HG02588 (cell line): ENCODE measurements around the gene MRPS10.
"Not testable (repeated sequence)": the region's sequence is repeated elsewhere in the genome, so short reads cannot be mapped to it uniquely, and the experiment has no call there.

ENCODE experiments used
- ATAC-seq: cut with Tn5 transposase; IDR thresholded peaks from one replicate; pipeline ENCODE4 v1.9.1; 2021; ENCODE audit warnings: mild to moderate bottlenecking, moderate library complexity; ENCODE audit not compliant: unreplicated experiment

Gene MRPS10

DNA sequence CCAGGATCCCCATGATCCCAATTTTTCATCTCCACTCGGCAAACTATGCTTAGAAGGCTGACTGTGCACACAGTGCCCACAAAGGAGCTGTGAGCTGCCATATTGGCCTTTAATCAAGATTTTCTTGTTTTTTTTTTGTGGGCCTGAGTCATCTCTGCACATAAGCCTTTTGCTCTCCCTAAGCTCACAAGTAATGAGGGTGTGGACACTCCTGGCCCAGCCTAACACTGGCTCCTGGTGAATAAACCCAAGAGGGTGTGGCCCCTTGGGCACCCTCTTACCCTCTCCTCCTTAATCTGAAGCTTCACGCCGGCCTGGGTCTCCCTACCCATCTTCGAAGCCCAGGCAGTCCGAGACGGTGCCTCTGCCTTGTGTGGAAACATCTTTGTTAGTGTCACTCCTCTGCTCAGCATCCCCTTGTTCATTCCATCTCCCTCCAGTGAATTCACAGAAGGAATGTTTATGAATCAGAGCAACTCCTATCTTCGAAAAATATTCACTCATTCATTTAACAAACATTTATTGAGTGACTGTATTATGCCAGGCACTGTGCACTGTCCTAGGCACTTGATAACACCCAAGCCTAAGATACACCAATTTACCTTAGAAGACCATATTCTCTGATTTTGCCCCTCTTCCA is 22.2 kb upstream of the MRPS10 start:
- ATAC-seq = no peak

DNA sequence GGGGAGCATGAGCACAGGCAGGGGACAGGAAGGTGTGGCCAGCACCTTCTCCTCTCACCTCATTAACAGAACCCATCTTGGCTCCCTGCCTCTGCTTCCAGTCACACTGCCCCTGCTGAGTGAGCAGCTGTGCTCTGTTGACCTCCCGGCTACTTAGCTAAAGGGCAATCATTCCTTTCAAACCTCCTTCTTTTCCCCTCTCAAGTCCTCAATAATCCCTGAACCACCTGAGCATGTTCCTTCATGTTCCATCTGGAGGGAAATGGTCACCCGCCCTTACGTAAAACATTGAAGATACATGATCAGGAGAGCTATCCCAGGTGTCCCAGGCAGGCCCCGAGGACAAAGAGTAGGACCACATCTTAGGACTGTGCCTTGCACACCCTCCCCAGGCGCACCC is 21.7 kb upstream of the MRPS10 start:
- ATAC-seq = no peak

DNA sequence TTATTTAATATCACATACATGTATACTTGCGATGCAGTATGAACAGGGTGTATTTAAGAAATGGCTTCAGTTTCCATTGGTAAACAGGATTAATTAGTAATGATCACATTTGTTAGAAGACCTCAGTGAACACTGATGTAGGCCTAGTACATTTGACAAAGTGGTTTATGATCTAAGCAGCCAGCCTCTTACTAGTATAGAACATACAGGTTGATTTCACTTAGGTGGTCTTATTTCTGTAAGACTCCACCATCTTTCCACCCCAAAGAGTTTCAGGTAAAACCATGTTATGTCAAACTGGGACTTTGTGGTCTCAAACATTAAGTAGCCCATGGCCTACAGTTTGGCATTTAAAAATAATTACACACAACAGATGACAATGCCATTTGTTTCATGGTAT is 20.2 kb upstream of the MRPS10 start:
- no peak for ATAC-seq

DNA sequence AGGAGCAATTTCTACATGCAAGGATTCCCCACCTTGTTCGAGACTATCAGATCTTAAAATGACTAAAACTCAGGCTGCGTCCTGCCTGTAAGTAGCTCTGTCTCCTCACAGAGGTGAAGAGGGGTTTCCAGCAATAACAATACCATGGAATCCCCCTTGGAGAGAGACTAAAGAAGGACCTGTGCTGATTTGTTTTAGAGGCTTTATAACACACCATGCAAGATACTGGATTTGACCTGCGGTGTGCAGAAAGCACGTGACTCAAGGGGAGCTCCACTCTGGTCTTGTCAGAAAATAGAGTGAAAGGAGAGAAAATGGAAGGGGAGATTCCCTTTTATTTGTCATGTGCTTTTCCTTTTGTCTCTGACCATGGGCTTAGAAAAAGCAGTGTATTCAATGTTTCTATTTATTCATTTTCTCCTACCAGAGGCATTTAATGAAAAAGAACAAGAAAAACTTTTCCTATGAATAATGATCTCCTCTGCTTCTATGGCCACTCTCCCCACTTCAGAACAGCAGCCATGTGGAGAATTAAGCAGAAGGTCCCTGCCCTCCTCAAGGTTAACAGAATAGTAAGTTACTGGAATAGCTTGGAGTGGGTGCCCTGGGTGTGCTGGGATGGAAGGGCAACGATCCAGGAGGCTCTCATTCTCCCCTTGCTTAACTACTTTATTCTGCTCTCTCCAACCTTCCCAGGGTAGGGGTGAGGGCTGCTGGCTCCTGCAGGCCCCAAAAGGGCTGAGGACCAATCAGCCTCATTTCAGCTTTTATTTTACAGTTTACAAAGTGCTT is 19.2 kb upstream of the MRPS10 start:
- no peak for ATAC-seq

DNA sequence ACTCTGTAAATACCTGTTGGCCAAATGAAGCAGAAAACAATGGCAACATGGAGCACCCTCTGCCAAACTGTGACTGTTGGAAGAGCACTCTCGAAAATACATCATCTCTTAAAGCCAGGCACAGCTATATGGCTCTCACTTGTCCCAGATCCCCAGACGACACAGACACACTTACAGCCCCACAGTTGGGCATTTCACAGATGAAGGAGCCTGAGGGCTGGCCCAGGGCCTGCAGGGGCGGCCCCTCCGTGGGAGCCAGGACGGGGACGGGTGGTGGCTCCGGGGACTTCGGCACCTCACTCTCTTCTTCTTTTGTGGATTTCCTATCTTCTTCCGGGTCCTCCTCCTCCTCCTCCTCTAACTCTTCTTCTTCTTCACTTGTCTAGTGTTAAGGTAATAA is 18.4 kb upstream of the MRPS10 start:
- no peak for ATAC-seq

DNA sequence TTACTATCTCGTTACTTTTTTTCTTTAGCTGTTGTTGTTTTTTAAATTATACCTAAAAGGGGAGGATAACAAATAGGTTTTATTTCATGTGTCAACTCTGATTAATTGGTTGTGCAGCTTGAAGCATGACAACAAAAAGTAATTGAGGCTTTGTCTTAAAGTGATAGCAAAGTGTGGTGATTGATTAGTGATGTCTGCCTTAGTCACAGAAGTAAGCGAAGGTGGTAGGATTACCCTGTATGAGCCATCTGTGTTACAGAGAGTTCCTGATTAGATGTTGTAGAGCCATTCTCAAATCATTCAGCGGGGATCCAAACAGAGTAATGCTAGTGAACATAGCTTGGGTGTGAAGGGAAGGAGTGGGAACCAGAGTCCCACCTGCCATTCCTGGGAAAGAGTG is 14.4 kb upstream of the MRPS10 start:
- ATAC-seq = no peak

DNA sequence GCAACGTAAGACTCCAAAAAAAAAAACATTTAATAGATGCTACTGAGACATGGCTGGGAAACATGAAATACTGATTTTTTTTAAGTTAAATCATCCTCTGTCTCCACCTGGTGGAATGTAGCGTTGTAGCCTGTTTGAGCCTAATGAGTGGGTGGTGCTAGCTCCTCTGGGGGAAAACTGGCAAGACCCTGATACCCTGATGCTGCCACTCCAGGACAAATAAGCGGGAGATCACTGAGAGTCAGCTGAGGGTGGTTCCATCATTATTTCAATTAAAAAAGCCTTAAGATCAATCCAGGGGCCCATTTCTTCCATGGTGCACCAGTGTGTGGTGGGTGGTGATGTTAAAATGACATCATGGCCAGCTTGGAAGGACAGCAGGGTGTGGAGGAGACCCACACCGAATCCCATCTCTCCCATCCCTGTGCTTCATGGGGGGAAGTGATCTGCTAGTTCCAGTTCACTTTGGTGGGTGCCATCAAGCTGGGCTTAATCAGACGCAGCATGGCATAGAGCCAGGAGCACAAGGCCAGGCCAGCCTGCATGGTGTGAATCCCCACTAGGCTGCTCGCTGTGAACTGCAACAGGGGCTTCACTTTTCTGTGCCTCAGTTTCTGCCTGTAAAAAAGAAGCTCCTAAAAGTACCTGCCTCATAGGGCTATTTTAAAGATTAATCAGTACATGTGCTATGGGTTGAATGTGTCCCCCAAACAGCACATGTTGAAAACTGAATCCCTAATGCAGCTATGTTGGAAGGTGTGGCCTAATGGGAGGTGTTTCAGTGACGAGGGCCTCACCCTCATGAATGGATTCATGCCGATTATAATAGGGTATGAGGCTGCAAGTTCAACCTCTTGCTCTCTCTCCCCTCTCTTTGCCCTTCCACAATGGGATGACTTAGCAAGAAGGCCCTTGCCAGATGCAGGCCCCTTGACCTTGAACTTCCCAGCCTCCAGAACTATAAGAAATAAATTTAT is 13.0 kb upstream of the MRPS10 start:
- no peak for ATAC-seq

DNA sequence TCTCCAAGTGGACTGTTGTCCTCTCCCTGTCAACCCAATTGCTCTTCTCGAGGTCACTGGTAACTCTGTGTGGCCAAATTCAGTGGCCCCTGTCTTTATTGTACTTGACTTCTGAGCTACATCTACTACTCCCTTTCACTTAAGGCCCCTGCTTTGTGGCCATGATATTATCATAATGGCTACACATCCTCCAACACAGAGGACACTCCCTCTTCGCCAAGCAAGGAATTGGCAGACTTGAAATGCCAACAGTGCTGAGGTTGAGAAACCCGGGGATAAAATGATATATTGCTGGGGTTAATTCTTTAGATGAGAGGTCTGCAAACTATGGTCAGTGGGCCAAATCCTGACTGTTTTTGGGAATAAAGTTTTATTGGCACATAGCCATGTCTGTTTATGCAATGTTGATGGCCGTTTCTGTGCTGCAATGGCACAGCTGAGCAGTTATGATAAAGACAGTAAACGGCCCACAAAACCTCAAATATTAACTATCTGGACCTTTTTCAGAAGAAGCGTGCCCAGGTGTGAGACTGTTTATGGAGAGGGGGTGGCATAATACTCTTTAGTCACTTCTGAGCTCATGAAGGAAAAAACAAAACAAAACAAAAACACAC is 12.0 kb upstream of the MRPS10 start:
- no peak for ATAC-seq

DNA sequence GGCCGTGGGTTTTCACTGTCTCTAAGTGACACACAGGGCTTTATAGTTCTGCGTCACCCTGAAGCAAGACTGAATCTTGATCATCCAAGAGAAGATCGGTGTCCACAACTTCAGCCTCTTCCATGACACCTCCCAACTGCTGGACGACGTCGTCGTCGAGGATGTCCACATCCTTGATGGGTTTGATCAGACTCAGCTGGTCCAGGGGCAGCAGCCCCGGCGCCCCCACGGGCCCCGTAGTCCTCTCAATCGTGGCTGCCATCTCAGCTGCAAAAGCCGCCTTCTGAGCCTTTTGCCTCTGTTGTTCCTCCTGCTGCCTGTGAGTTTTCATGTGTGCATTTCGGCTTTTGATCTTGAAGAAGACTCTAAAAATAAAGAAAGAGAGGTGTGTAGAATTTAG is 10.6 kb upstream of the MRPS10 start:
- ATAC-seq = no peak

DNA sequence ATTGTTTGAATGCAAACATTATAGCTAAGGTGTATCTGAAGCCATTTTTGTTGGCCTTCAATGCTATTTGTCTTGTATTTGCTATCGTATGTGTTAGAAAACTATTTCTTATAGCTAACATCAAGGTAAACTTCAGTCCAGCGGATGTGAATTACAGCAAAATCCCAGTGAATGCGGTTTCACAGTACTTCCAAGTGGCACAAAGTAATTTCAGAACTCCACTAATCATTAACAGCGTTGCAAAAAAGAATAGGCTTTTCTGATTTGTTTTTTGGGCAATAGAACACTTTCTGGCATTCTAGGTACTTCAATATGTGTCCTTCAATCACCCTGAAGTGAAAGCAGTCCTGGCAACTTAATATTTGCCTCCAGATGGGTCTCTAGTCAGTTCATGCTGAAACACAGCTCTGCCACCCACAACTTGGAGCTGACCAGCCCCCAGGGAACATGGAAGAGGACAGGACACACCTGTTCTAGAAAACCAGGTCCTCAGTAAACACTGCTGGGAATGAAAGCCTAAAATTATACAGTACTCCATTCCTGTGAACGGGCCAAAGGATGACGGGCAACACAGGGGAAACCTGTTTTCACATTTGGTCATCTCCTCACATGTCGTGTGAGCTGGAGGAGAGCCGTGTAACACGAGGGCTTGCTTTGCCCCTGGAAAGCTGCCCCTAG is 9.7 kb upstream of the MRPS10 start:
- ATAC-seq = no peak

DNA sequence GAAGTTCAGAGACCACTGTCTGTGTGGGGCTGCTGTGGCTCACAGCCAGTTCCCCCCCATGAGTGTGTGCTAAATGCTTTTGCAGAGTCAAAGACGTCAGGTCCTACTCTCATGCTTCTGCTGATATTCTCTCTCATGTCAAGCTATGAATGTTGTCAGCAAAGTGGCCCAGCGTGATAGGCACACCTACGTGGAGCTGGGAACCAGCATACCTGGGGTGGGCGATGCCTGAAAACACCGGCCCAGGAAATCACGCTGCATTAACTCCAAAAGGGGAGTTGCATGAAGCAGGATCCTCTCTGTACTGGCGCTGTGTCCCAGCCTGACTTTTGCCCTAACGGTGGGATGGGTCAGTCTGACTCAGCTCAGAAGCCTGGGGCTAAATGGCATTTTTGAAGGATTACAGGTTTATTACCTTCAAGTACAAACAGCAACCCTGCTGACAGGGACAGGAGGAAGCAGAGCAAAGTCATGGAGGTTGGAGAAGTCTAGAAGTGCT is 9.0 kb upstream of the MRPS10 start:
- no peak for ATAC-seq

DNA sequence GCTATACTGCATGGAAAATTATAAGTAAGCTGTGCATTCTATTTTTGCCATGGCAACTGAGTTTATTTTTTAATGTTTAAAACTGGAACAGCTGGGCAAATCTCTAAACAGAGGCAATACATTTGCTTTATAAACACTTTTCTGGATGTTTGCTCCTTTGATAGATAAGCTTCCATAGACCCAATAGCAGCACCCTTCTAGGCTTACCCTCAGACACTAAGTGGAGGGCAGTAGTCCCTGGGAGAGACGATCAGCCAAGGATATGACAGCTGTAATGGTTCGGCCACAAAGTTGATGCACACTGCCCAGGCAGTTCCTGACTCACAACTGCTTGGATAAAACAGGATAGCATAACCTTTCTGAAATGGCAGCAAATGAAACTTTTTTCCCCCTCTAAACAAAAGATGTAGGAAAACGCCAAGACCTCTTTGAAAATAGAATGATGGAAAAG is 8.5 kb upstream of the MRPS10 start:
- ATAC-seq = no peak

DNA sequence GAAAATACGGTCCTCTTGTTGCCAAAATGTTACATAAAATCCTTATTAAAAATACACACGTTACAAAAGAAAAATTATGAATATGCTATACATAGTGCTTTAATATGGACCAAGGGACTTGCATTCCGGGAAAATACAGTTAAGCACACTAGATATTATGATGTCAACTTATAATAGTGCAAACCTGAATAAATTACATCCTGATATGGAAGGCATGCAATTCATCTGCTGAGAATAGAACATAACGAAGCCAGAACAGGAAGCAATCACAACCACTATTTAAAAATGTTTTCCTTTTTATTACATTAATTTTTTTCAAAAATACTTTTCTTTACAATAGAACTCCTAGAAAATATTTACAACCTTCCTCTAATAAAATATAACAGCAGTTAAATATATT is 7.8 kb upstream of the MRPS10 start:
- ATAC-seq = no peak

DNA sequence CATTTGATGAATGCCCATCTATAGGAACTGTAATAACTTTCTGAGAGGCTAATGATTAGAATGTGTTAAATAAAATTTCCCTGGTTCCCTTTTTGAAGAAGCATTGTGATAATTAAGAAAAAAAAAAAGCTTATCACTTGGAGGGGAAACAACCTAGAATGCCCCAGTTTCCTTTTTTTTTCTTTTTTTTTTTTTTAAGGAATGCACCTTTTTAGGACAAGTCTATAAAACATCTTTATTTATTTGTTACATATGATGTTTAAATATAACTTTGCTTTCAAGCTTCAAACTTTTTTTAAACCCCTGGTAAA is 7.3 kb upstream of the MRPS10 start:
- no peak for ATAC-seq

DNA sequence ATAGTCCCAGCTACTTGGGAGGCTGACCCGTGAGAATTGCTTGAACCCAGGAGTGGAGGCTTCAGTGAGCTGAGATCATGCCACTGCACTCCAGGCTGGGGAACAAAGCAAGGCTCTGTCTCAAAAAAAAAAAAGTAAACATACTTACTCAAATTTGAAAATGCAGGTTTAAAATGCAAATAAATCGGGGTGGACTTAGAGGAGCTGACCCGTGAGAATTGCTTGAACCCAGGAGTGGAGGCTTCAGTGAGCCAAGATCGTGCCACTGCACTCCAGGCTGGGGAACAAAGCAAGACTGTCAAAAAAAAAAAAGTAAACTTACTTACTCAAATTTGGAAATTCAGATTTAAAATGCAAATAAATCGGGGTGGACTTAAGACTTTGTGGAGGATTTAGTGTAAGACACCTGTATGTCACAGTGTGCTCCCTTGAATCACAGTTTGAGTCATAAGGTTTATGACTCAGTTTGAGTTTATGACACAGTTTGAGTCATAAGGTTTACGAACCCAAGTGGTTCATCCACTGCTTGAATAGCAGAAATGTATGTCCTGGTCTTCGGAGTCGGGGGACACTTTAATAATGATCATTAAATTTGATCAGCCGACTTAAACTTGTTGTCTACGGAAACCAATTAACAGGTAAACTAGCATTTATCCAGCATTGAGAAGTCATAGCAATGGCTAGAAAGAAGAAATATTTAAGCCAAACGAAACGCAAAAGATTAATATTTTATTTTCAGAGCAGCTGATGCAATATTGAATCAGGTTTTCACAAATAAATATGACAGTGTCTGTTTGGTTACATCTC is 6.8 kb upstream of the MRPS10 start:
- ATAC-seq = peak; percentile 86

DNA sequence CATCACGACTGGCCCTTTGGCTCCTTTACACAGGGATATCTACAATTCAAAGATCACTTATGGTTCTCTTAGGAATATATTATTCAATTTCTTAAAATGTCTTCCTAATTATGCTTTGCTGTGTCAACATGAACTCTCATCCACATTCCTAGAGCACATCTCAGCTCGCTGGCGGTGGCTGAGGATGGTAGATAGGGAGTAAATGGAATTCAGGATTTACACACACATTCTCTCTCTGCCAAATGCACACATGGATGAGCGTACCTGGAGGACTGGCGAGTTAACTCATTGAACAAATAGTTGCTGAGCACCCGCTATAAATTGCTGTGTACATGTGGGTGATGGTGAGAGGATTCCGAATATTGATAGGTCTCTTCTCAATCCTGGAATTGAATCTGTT is 4.8 kb upstream of the MRPS10 start:
- no peak for ATAC-seq

DNA sequence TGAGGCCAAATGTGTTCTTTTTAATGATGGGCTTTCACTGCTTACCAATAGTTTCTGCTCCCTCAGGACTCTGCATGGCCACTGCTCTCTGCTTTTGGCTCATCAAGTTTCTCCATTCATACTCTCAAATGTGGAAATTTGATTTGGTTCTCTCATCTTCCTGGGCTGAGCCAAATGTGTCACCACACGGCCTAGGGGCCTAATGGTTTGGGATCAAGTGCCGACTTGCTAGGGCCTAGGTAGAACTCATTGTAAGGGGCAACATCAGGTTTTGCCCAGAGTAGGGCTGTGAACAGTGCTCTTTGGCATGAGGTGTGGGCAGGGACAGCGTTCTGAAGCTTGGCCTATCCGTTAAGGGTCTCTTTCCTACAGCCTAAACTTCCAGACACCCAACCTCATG is 3.9 kb upstream of the MRPS10 start:
- ATAC-seq = no peak

DNA sequence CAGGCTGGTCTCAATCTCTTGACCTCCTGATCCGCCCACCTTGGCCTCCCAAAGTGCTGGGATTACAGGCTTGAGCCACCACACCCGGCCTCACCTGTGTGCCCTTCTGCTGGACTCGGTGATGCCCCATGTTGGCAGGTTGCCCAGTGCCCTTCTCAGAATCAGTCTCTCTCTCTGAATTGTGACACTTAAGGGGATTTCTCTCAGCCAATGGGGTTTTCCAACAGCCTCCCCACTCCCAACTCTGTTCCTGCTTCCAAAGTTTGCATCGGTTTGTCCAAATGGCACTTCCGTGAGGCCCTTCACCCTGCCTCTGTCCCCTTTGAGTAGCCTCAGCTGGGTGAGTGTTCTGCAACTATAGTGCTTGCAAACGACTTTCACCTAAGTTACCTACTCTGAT is 3.1 kb upstream of the MRPS10 start:
- no peak for ATAC-seq

DNA sequence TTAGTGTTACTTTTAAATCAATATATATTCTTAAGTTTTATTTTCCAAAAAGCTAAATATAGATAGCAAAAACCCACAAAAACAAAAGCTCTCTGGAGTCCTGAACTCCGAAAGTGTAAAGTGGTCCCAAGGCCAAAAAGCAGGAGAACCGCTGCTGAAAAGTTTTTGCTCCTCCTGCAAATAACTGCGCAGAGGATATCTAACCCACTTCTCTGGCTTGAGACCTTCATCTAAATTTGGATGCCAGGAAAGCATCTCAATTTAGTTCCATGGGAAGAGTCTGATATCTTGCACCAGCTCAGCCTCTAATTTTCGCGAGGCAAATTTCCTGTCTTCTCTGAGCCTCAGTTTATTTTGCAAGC is 523 bp downstream of the MRPS10 start:
- ATAC-seq = no peak

DNA sequence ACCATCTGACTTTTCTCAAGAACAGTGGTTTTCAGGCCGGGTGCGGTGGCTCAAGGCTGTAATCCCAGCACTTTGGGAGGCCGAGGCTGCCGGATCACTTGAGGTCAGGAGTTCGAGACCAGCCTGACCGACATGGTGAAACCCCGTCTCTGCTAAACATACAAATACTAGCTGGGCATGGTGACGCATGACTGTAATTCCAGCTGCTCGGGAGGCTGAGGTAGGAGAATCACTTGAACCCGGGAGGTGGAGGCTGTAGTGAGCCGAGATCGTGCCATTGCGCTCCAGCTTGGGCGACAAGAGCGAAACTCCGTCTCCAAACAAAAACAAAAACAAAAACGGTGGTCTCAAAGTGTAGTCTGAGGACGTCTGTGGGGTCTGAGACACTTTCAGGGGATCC is 1.2 kb downstream of the MRPS10 start:
- not testable (repeated sequence) for ATAC-seq
